ENCODE measurements around the gene PSMD1. TPM values are rescaled to one million over a fixed set of nuclear protein-coding genes. Genes with fewer than 3 reads are reported as not detected.
A peak's percentile ranks its signal among the peaks of the same experiment; 100 is the strongest.

PSMD1 gene
- total RNA-seq, 8 experiments from 2014 or later, result 58.1 to 131 (median 93.1) TPM

- Histone ChIP-seq H3K4me1 (replicated peaks in 1 of 2) (peaks cover 6 to 8% of the 10 kb centered on the region in 2 donors), H3K4me3 (no peak overlapping the region), H3K27ac (no peak overlapping the region)
- WGBS, 10 experiments, result 93 to 100% (median 100%) methylated on average over 1 to 2 of the region's 3 CpGs; no CpG with 5 or more reads in 4 of the 10 experiments
- no peak for ATAC-seq (replicated peaks in 6 of 8)
- in situ Hi-C loops (cut with MboI; ENCODE audit: low pct_unique_long_range_greater_than_20kb in 2 of 9, low sequenced_read_pairs in 9 of 9, unreplicated experiment in 9 of 9), result no loop called here
Measured at GRCh38 chr2:231204146-231204545, 147.5 kb downstream of the PSMD1 start.

- Histone ChIP-seq H3K27ac (no peak overlapping the region), H3K4me1 (replicated peaks in 1 of 2) (peaks cover 2 to 3% of the 10 kb centered on the region in 2 donors), H3K4me3 (no peak overlapping the region)
- in situ Hi-C loops (cut with MboI; ENCODE audit: low pct_unique_long_range_greater_than_20kb in 2 of 9, low sequenced_read_pairs in 9 of 9, unreplicated experiment in 9 of 9), result no loop called here
- WGBS, 10 experiments, result 80 to 100% (median 100%) methylated on average over 1 to 5 of the region's 5 CpGs; no CpG with 5 or more reads in 3 of the 10 experiments
- ATAC-seq (replicated peaks in 6 of 8), result no peak
Measured at GRCh38 chr2:231204581-231204980, 147.9 kb downstream of the PSMD1 start.

- H3K27ac ChIP-seq, result no peak overlapping the region
- WGBS, 10 experiments, result 74 to 100% (median 94%) methylated on average over 1 to 4 of the region's 4 CpGs; no CpG with 5 or more reads in 3 of the 10 experiments
- in situ Hi-C loops (cut with MboI; ENCODE audit: low pct_unique_long_range_greater_than_20kb in 2 of 9, low sequenced_read_pairs in 9 of 9, unreplicated experiment in 9 of 9), result no loop called here
- no peak for ATAC-seq (replicated peaks in 6 of 8)
- no peaks in the 10 kb centered on the region for H3K4me1 ChIP-seq (replicated peaks in 1 of 2)
- H3K4me3 ChIP-seq, result no peak overlapping the region
Measured at GRCh38 chr2:231207734-231208133, 151.1 kb downstream of the PSMD1 start.

GRCh38 chr2:231210782-231211181, 154.1 kb downstream of the PSMD1 start:
- 22 to 100% (median 88%) methylated on average over 1 to 3 of the region's 3 CpGs for WGBS, 10 experiments
- Histone ChIP-seq H3K27ac (no peak overlapping the region), H3K4me3 (no peak overlapping the region), H3K4me1 (replicated peaks in 1 of 2) (no peaks in the 10 kb centered on the region)
- ATAC-seq (replicated peaks in 6 of 8), result peak in 3 of 8 experiments; percentile 92 to 97 (median 93)
- in situ Hi-C loops (cut with MboI; ENCODE audit: low pct_unique_long_range_greater_than_20kb in 2 of 9, low sequenced_read_pairs in 9 of 9, unreplicated experiment in 9 of 9), result no loop called here

- no peak overlapping the region for H3K4me3 ChIP-seq
- WGBS, 10 experiments, result 58 to 100% (median 95%) methylated on average over 1 to 2 of the region's 2 CpGs
- no peak overlapping the region for H3K27ac ChIP-seq
- no peaks in the 10 kb centered on the region for H3K4me1 ChIP-seq (replicated peaks in 1 of 2)
- in situ Hi-C loops (cut with MboI; ENCODE audit: low pct_unique_long_range_greater_than_20kb in 2 of 9, low sequenced_read_pairs in 9 of 9, unreplicated experiment in 9 of 9), result no loop called here
- no peak for ATAC-seq (replicated peaks in 6 of 8)
Measured at GRCh38 chr2:231211486-231211885, 154.8 kb downstream of the PSMD1 start.

GRCh38 chr2:231212329-231212845, 155.7 kb downstream of the PSMD1 start:
- Histone ChIP-seq H3K27ac (no peak overlapping the region), H3K4me3 (no peak overlapping the region), H3K4me1 (replicated peaks in 1 of 2) (no peaks in the 10 kb centered on the region)
- in situ Hi-C loops (cut with MboI; ENCODE audit: low pct_unique_long_range_greater_than_20kb in 2 of 9, low sequenced_read_pairs in 9 of 9, unreplicated experiment in 9 of 9), result no loop called here
- no peak for ATAC-seq (replicated peaks in 6 of 8)
- 83 to 100% (median 97%) methylated on average over 1 to 6 of the region's 6 CpGs; no CpG with 5 or more reads in 3 of the 10 experiments for WGBS, 10 experiments

GRCh38 chr2:231213931-231214642, 157.4 kb downstream of the PSMD1 start:
- Histone ChIP-seq H3K27ac (no peak overlapping the region), H3K4me3 (no peak overlapping the region), H3K4me1 (replicated peaks in 1 of 2) (no peaks in the 10 kb centered on the region)
- WGBS, 10 experiments, result 83 to 100% (median 93%) methylated on average over 1 to 5 of the region's 6 CpGs; no CpG with 5 or more reads in 5 of the 10 experiments
- in situ Hi-C loops (cut with MboI; ENCODE audit: low pct_unique_long_range_greater_than_20kb in 2 of 9, low sequenced_read_pairs in 9 of 9, unreplicated experiment in 9 of 9), result no loop called here
- ATAC-seq (replicated peaks in 6 of 8), result no peak

GRCh38 chr2:231218366-231218765, 161.7 kb downstream of the PSMD1 start:
- H3K4me3 ChIP-seq, result no peak overlapping the region
- peak in 3 of 8 experiments; percentile 49 to 94 (median 82) for ATAC-seq (replicated peaks in 6 of 8)
- 0 to 100% (median 93%) methylated on average over 2 to 3 of the region's 3 CpGs; no CpG with 5 or more reads in 1 of the 10 experiments for whole genome bisulfite sequencing, 10 experiments
- in situ Hi-C loops (cut with MboI; ENCODE audit: low pct_unique_long_range_greater_than_20kb in 2 of 9, low sequenced_read_pairs in 9 of 9, unreplicated experiment in 9 of 9), result no loop called here
- H3K27ac ChIP-seq, result no peak overlapping the region
- no peaks in the 10 kb centered on the region for H3K4me1 ChIP-seq (replicated peaks in 1 of 2)

- H3K4me3 ChIP-seq, result no peak overlapping the region
- no peak for ATAC-seq (replicated peaks in 6 of 8)
- H3K27ac ChIP-seq, result no peak overlapping the region
- H3K4me1 ChIP-seq (replicated peaks in 1 of 2), result no peaks in the 10 kb centered on the region
- WGBS, 10 experiments, result 96 to 100% (median 100%) methylated on average over 1 to 3 of the region's 3 CpGs; no CpG with 5 or more reads in 1 of the 10 experiments
- in situ Hi-C loops (cut with MboI; ENCODE audit: low pct_unique_long_range_greater_than_20kb in 2 of 9, low sequenced_read_pairs in 9 of 9, unreplicated experiment in 9 of 9), result no loop called here
Measured at GRCh38 chr2:231219289-231219688, 162.6 kb downstream of the PSMD1 start.

GRCh38 chr2:231221761-231222160, 165.1 kb downstream of the PSMD1 start:
- in situ Hi-C loops (cut with MboI; ENCODE audit: low pct_unique_long_range_greater_than_20kb in 2 of 9, low sequenced_read_pairs in 9 of 9, unreplicated experiment in 9 of 9), result no loop called here
- H3K4me3 ChIP-seq, result no peak overlapping the region

More at GRCh38 chr2:231221761-231222160, 165.1 kb downstream of the PSMD1 start:
- Histone ChIP-seq H3K27ac (no peak overlapping the region), H3K4me1 (replicated peaks in 1 of 2) (no peaks in the 10 kb centered on the region)
- no peak for ATAC-seq (replicated peaks in 6 of 8)
- WGBS, 10 experiments, result 71 to 100% (median 95%) methylated on average over 1 to 3 of the region's 3 CpGs; no CpG with 5 or more reads in 2 of the 10 experiments

Other genes with a start within 250 kb of the PSMD1 start
- gene ITM2C, start 191.9 kb upstream of the PSMD1 start, total RNA-seq, result 100 to 1,000 TPM in 1 of 8 experiments, 10 to 100 TPM in 7; 25.9 to 442 (median 57.6) TPM
- under 1 TPM; 0.05 to 0.90 (median 0.23) TPM for gene GPR55, start 131.6 kb upstream of the PSMD1 start, total RNA-seq
- gene SPATA3, start 60.7 kb upstream of the PSMD1 start, total RNA-seq, result under 1 TPM in 1 of 8 experiments, not detected in 7; 0.71 TPM
- 10 to 100 TPM in 1 of 8 experiments, 1 to 10 TPM in 4, under 1 TPM in 2, not detected in 1; 0.20 to 20.7 (median 3.4) TPM for gene C2orf72, start 19.3 kb upstream of the PSMD1 start, total RNA-seq
- gene HTR2B, start 68.2 kb downstream of the PSMD1 start, total RNA-seq, result 1 to 10 TPM in 2 of 8 experiments, under 1 TPM in 6; 0.27 to 3.4 (median 0.42) TPM
- 10 to 100 TPM in 7 of 8 experiments, 1 to 10 TPM in 1; 7.2 to 22.6 (median 18.3) TPM for gene ARMC9, start 141.8 kb downstream of the PSMD1 start, total RNA-seq

Data from motor neuron (in vitro differentiated cells).